SK-N-MC (cell line): Measurements from ENCODE around the gene FARS2.

Experiments
- EZH2 ChIP-seq: fragments of 200-600 bp; sonication (generic); IDR thresholded peaks from one replicate; pipeline ENCODE4 v1.6.1; 2017; ENCODE audit warnings: antibody characterized with exemption
- FOXP2 ChIP-seq: optimal IDR thresholded peaks from 2 replicates; pipeline ENCODE3; 2011; ENCODE audit warnings: mild to moderate bottlenecking, moderate library complexity; ENCODE audit not compliant: insufficient read depth; ENCODE audit errors: extremely low read length, control extremely low read depth
- POLR2AphosphoS5 ChIP-seq: IDR thresholded peaks from 2 replicates; pipeline ENCODE4 v1.6.1; 2012; ENCODE audit warnings: mild to moderate bottlenecking, low read depth, low read length, borderline replicate concordance

GRCh38 chr6:5493806-5494205, 232.5 kb downstream of the FARS2 start:
- TF ChIP-seq POLR2AphosphoS5 (no peak), EZH2 (no peak), FOXP2 (no peak)
